Smooth muscle cell (in vitro differentiated cells): ENCODE measurements around the gene GPR161. TPM values are rescaled to one million over a fixed set of nuclear protein-coding genes. Genes with fewer than 3 reads are reported as not detected.
A peak's percentile ranks its signal among the peaks of the same experiment; 100 is the strongest.

Source experiments
- DNase-seq: peaks from one replicate; lab custom pipeline; 2025; ENCODE audit not compliant: unreplicated experiment; lab: John Stamatoyannopoulos, UW
- H2AFZ ChIP-seq: fragments of 200-600 bp; sonication (generic); 2 replicates; pipeline ENCODE4 v1.6.0; 2016; ENCODE audit warnings: antibody characterized with exemption, low read depth, mild to moderate bottlenecking
- H3F3A ChIP-seq: fragments of 200-600 bp; sonication (generic); 2 replicates; pipeline ENCODE4 v1.6.0; 2017; ENCODE audit warnings: antibody characterized with exemption, low read depth
- H3K27ac ChIP-seq: fragments of 200-600 bp; sonication (generic); 2 replicates; pipeline ENCODE4 v1.5.1; 2016; ENCODE audit warnings: low read depth, mild to moderate bottlenecking
- H3K27me3 ChIP-seq: fragments of 200-600 bp; sonication (generic); 2 replicates; pipeline ENCODE4 v1.6.1; 2016; ENCODE audit warnings: low read depth, mild to moderate bottlenecking
- H3K36me3 ChIP-seq: fragments of 200-600 bp; sonication (generic); 2 replicates; pipeline ENCODE4 v1.5.1; 2016; ENCODE audit warnings: low read depth
- H3K4me1 ChIP-seq: fragments of 200-600 bp; sonication (generic); 2 replicates; pipeline ENCODE4 v1.5.1; 2016; ENCODE audit warnings: low read depth
- H3K4me2 ChIP-seq: fragments of 200-600 bp; sonication (generic); 2 replicates; pipeline ENCODE4 v1.6.0; 2016; ENCODE audit warnings: mild to moderate bottlenecking
- H3K4me3 ChIP-seq: fragments of 200-600 bp; sonication (generic); 2 replicates; pipeline ENCODE4 v1.5.1; 2016; ENCODE audit warnings: mild to moderate bottlenecking
- H3K79me2 ChIP-seq: fragments of 200-600 bp; sonication (generic); 2 replicates; pipeline ENCODE4 v1.6.0; 2016; ENCODE audit warnings: low read depth, mild to moderate bottlenecking
- H3K9ac ChIP-seq: fragments of 200-600 bp; sonication (generic); 2 replicates; pipeline ENCODE4 v1.6.0; 2016; ENCODE audit warnings: low read depth
- H3K9me3 ChIP-seq: fragments of 200-600 bp; sonication (generic); replicated peaks from 2 replicates; pipeline ENCODE4 v1.5.1; 2016; ENCODE audit warnings: low read depth
- H4K20me1 ChIP-seq: fragments of 200-600 bp; sonication (generic); 2 replicates; pipeline ENCODE4 v1.6.0; 2016; ENCODE audit warnings: low read depth
- WGBS: methylation state at CpG from one replicate; pipeline ENCODE4 v1.1.7; 2016; ENCODE audit warnings: low lambda C conversion rate; 5-methylcytosine and 5-hydroxymethylcytosine counted together
- polyA plus RNA-seq: library from polyadenylated mRNA; unstranded; fragments of >200 nt; fragmentation: Nextera tagmentation; extraction: Ambion mirVana; gene quantifications from 2 replicates; pipeline ENCODE4 v1.2.1, GENCODE V29; 2016
- total RNA-seq: library from RNA; depleted of rRNA; stranded (reverse); fragments of >200 nt; gene quantifications from 2 replicates; pipeline ENCODE4 v1.2.3, GENCODE V29; 2014
- TF ChIP-seq, protein P1 (sequence below): fragments of 200-600 bp; sonication (generic); IDR thresholded peaks from 2 replicates; pipeline ENCODE4 v1.5.1; 2017; ENCODE audit warnings: borderline replicate concordance, mild to moderate bottlenecking, antibody characterized with exemption; ENCODE audit not compliant: insufficient read depth, poor library complexity, severe bottlenecking

GPR161 gene
- total and polyA plus RNA-seq, 2 experiments from 2014 or later, result 9.7 to 25.4 TPM

- H2AFZ ChIP-seq, result peak overlapping the region; percentile 43
- no peaks in the 10 kb centered on the region for H4K20me1 ChIP-seq
- H3F3A ChIP-seq, result no peaks in the 10 kb centered on the region
- WGBS, result 33% methylated on average over 15 of the region's 15 CpGs
- H3K36me3 ChIP-seq, result no peaks in the 10 kb centered on the region
- no peaks in the 10 kb centered on the region for H3K9me3 ChIP-seq
- H3K4me2 ChIP-seq, result no peak overlapping the region
- TF ChIP-seq, protein P1, sequence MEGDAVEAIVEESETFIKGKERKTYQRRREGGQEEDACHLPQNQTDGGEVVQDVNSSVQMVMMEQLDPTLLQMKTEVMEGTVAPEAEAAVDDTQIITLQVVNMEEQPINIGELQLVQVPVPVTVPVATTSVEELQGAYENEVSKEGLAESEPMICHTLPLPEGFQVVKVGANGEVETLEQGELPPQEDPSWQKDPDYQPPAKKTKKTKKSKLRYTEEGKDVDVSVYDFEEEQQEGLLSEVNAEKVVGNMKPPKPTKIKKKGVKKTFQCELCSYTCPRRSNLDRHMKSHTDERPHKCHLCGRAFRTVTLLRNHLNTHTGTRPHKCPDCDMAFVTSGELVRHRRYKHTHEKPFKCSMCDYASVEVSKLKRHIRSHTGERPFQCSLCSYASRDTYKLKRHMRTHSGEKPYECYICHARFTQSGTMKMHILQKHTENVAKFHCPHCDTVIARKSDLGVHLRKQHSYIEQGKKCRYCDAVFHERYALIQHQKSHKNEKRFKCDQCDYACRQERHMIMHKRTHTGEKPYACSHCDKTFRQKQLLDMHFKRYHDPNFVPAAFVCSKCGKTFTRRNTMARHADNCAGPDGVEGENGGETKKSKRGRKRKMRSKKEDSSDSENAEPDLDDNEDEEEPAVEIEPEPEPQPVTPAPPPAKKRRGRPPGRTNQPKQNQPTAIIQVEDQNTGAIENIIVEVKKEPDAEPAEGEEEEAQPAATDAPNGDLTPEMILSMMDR, result peak; percentile 99
- no peak overlapping the region for H3K4me3 ChIP-seq
- peak; percentile 50 for DNase-seq
- no peaks in the 10 kb centered on the region for H3K27me3 ChIP-seq
- H3K9ac ChIP-seq, result no peak overlapping the region
- H3K79me2 ChIP-seq, result no peaks in the 10 kb centered on the region
- H3K4me1 ChIP-seq, result no peaks in the 10 kb centered on the region
- H3K27ac ChIP-seq, result no peak overlapping the region
These were observed 8.7 kb upstream of the GPR161 start for GRCh38 chr1:168145184-168146159.

DNA sequence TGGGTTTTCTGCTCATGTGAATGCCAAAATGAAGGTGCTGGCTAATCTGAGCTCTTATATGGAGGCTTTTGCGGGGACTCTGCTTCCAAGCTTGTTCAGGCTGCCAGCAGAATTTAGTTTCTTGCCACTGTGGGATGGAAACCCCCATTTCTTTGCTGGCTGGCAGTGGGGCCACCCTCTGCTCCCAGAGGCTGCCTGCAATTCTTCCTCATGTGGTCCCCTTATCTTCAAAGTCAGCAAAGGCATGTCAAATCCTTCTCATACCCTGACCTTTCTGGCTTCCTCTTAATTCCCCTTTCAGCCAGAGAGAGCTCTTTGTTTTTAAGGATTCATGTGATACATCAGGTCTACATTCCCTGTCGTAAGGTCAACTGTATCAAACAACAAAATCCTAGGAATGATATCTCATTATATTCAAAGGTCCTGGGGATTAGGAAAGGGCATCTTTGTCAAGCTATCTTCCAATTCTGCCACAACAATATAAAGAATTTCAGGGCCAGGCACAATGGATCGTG lies 5.2 kb upstream of the GPR161 start:
- TF ChIP-seq, protein P1, result no peak
- H3K9me3 ChIP-seq, result no peaks in the 10 kb centered on the region
- H3K4me2 ChIP-seq, result no peak overlapping the region
- no peak for DNase-seq
- H3K4me3 ChIP-seq, result no peak overlapping the region
- WGBS, result 76% methylated on average over 3 of the region's 3 CpGs
- H3K36me3 ChIP-seq, result no peaks in the 10 kb centered on the region
- no peaks in the 10 kb centered on the region for H4K20me1 ChIP-seq
- no peaks in the 10 kb centered on the region for H3K4me1 ChIP-seq
- H3K9ac ChIP-seq, result no peak overlapping the region
- H3K27me3 ChIP-seq, result no peaks in the 10 kb centered on the region
- H3F3A ChIP-seq, result peaks cover 8% of the 10 kb centered on the region
- no peaks in the 10 kb centered on the region for H3K79me2 ChIP-seq
- H2AFZ ChIP-seq, result no peak overlapping the region
- no peak overlapping the region for H3K27ac ChIP-seq

GRCh38 chr1:168139070-168139469 lies 2.3 kb upstream of the GPR161 start:
- Histone ChIP-seq H3K9me3 (no peaks in the 10 kb centered on the region), H3K4me2 (no peak overlapping the region), H2AFZ (no peak overlapping the region), H3K36me3 (no peaks in the 10 kb centered on the region), H3F3A (peaks cover 8% of the 10 kb centered on the region), H3K4me3 (no peak overlapping the region), H3K79me2 (no peaks in the 10 kb centered on the region), H3K27ac (no peak overlapping the region), H3K27me3 (no peaks in the 10 kb centered on the region), H3K9ac (no peak overlapping the region), H3K4me1 (peaks cover 11% of the 10 kb centered on the region), H4K20me1 (peaks cover 15% of the 10 kb centered on the region)
- DNase-seq, result no peak
- TF ChIP-seq, protein P1, result no peak
